Colonic mucosa (tissue), 4 donors: ENCODE results near the gene NXPE3. TPM values are rescaled to one million over a fixed set of nuclear protein-coding genes. Genes with fewer than 3 reads are reported as not detected.

ENCODE experiments used
- DNase-seq: peaks from one replicate; pipeline ENCODE4 v3.0.0-alpha.2; 2020
- H3K27ac ChIP-seq: fragments of 200-600 bp; one replicate; pipeline ENCODE4 v1.8.0; 2021
- H3K27me3 ChIP-seq: fragments of 200-600 bp; one replicate; pipeline ENCODE4 v1.8.0; 2021
- H3K36me3 ChIP-seq: fragments of 200-600 bp; one replicate; pipeline ENCODE4 v1.8.0; 2021
- H3K4me1 ChIP-seq: fragments of 200-600 bp; one replicate; pipeline ENCODE4 v1.8.0; 2021; ENCODE audit warnings: mild to moderate bottlenecking
- H3K4me3 ChIP-seq: fragments of 200-600 bp; one replicate; pipeline ENCODE4 v1.8.0; 2021
- H3K9ac ChIP-seq, 2 donors: one replicate each; pipeline ENCODE4 v1.7.0; 2013; ENCODE audit warnings: control low read depth in 2 of 2, low read depth in 2 of 2, low read length in 2 of 2
- H3K9me3 ChIP-seq: fragments of 200-600 bp; one replicate; pipeline ENCODE4 v1.8.0; 2021
- CTCF ChIP-seq: fragments of 200-600 bp; IDR thresholded peaks from one replicate; pipeline ENCODE4 v1.8.0; 2022; ENCODE audit warnings: antibody characterized with exemption, mild to moderate bottlenecking
- intact Hi-C: fragments of 100-400 bp; cut with DNase I; formaldehyde crosslinking; loops from one replicate; pipeline ENCODE4 v1.14.1; 2022
- total RNA-seq, 2 donors: library from RNA; stranded (reverse); fragmentation: NEBNext Ultra II Directional in 1 of 2; extraction: Animal tissue kit (Norgen Biotek cat#: 25700) in 1 of 2; gene quantifications; one replicate each; pipeline ENCODE4 v1.2.1, GENCODE V29; 2021
- donor health status: healthy.
- donor health status: DM: no; HTN: no; CAD: no.
- donor health status: DM: no; HTN: no; CAD: no.

The NXPE3 gene
- total RNA-seq, 2 donors from 2014 or later = 2.1 to 3.5 TPM

DNA sequence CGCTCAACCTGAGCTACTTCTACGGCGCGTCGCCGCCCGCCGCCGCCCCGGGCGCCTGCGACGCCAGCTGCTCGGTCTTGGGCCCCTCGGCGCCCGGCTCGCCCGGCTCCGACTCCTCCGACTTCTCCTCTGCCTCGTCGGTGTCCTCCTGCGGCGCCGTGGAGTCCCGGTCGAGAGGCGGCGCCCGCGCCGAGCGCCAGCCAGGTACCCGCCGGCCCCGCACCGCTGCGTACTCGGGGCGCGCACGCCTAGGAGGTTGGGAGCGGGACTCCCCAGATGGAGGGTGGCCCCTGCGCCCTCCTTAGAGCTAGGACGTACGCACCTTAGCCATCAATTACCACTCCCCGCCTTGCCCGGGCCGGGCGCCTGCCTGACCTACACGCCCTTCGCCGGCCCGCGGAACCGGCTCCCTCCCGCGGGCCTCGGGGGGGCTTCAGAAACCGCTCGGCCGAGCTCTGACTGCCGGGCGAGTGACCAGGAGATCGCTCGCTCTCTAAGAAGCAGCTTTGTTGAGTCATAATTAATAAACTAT, 70.8 kb downstream of the NXPE3 start:
- H3K4me3 ChIP-seq = peak overlapping the region; percentile 85
- DNase-seq = no peak
- peaks cover 6% of the 10 kb centered on the region for H3K36me3 ChIP-seq
- H3K9ac ChIP-seq = peak overlapping the region; percentile 97 to 98
- intact Hi-C loops = no loop called here
- H3K4me1 ChIP-seq = peaks cover 14% of the 10 kb centered on the region
- H3K27me3 ChIP-seq = no peaks in the 10 kb centered on the region
- H3K9me3 ChIP-seq = no peaks in the 10 kb centered on the region
- TF ChIP-seq CTCF = no peak
- H3K27ac ChIP-seq = peak overlapping the region; percentile 99

DNA sequence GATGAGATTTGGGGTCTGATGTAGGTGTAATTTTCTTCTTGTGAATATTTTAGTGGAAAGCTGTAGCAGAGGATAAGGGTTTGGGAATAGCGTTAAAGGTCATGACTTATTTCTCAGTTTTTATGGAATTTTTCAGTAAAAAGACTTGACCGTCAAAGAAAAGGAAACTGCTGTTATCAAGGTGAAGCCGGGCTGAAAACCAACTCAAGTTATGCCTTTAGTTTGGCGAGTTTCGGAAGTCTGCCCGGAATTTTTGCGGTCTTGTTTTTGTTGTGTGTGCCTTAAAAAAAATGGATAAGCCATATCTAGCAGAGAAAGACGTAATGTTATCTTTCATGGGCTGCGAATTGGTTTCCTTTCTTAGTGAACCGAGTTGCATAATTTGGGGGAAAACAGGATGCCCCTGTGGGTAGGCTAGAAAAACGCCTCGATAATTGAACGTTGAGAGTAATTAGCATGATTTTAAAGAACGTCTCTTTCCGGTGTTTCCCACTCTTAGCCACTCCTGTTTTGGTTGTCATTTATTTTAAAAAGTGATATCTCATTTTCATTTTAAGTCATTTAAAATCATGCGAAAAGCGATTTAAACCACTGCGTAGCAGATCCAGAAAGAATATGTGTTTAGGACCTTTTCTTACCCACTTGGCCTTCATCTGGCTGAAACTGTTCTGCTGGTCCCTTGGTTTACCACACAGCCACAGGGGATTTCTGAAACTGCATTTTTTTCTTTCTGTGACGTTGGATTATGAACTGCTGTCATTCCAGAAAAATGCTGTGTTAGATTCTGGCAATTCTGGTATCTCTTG, 71.4 kb downstream of the NXPE3 start:
- DNase-seq = no peak
- intact Hi-C loops = no loop called here
- Histone ChIP-seq H3K9ac (peak overlapping the region; percentile 97 to 98), H3K27me3 (no peaks in the 10 kb centered on the region), H3K27ac (peak overlapping the region; percentile 99), H3K4me1 (peaks cover 17% of the 10 kb centered on the region), H3K4me3 (peak overlapping the region; percentile 85), H3K9me3 (no peaks in the 10 kb centered on the region), H3K36me3 (peaks cover 6% of the 10 kb centered on the region)
- TF ChIP-seq CTCF = no peak

GRCh38 chr3:101851072-101851770, 72.2 kb downstream of the NXPE3 start:
- no peak for DNase-seq
- Histone ChIP-seq H3K9ac (peak overlapping the region; percentile 97 to 98), H3K36me3 (peaks cover 6% of the 10 kb centered on the region), H3K9me3 (no peaks in the 10 kb centered on the region), H3K27me3 (no peaks in the 10 kb centered on the region), H3K4me1 (peaks cover 17% of the 10 kb centered on the region), H3K27ac (peak overlapping the region; percentile 99), H3K4me3 (peak overlapping the region; percentile 85)
- intact Hi-C loops = no loop called here
- no peak for TF ChIP-seq CTCF

DNA sequence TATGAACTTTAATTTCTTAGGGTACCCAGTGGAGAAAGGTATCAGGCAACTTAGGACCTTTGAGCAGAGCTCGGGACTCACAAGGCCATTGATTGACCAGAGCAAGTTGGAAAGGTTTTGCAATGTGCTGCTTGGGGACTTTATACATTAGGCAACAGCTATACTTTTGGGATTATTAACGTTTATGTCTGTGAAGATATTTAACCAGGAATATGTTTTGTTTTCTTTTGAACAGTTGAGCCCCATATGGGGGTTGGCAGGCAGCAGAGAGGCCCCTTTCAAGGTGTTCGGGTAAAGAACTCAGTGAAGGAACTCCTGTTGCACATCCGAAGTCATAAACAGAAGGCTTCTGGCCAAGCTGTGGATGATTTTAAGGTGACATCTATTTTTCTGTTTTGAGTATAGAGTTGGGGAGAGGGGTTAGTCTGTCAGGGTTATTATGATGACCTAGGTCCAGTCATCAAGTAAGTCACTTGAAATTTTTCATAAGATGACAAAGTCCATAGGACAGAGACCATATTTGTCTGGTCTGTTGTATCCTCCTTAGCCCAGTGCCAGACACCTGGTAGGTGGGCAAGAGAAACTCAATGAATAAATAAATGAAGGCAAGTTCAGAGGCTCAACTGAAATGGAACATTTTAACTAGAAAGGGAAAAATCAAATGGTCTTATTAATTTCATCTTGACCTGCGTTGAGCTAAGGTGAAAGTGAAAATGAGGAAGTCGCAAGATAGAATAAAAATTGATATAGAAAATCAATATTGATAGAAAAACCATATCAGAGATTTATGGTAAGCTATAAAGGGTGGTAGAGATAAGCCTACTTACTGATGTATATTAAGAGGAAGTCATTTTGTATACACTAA, 73.1 kb downstream of the NXPE3 start:
- Histone ChIP-seq H3K27ac (peak overlapping the region; percentile 99), H3K4me1 (peaks cover 14% of the 10 kb centered on the region), H3K9ac (peak overlapping the region; percentile 39 to 97), H3K4me3 (peak overlapping the region; percentile 85), H3K9me3 (no peaks in the 10 kb centered on the region), H3K27me3 (no peaks in the 10 kb centered on the region), H3K36me3 (peaks cover 14% of the 10 kb centered on the region)
- intact Hi-C loops = no loop called here
- DNase-seq = no peak
- TF ChIP-seq CTCF = no peak
